Endothelial cell (in vitro differentiated cells): ENCODE data around the gene SLC4A8. TPM values are rescaled to one million over a fixed set of nuclear protein-coding genes. Genes with fewer than 3 reads are reported as not detected.
"Not testable (repeated sequence)": the region's sequence is repeated elsewhere in the genome, so short reads cannot be mapped to it uniquely, and the experiment has no call there.

Experiments used
- DNase-seq: peaks from one replicate; pipeline ENCODE4 v3.0.0; 2021; ENCODE audit warnings: low spot score
- H3K27ac Mint-ChIP-seq: one replicate; pipeline ENCODE4 v1.8.0; 2021; ENCODE audit warnings: mixed read lengths, inconsistent platforms; ENCODE audit not compliant: unreplicated experiment
- H3K27me3 Mint-ChIP-seq: one replicate; pipeline ENCODE4 v1.8.0; 2021; ENCODE audit warnings: mild to moderate bottlenecking, moderate library complexity, mixed read lengths, inconsistent platforms; ENCODE audit not compliant: unreplicated experiment
- H3K36me3 Mint-ChIP-seq: one replicate; pipeline ENCODE4 v1.8.0; 2021; ENCODE audit warnings: mild to moderate bottlenecking, low read depth, mixed read lengths, inconsistent platforms; ENCODE audit not compliant: unreplicated experiment
- H3K4me1 Mint-ChIP-seq: one replicate; pipeline ENCODE4 v1.8.0; 2021; ENCODE audit warnings: mild to moderate bottlenecking, mixed read lengths, inconsistent platforms; ENCODE audit not compliant: unreplicated experiment
- H3K4me3 Mint-ChIP-seq: one replicate; pipeline ENCODE4 v1.8.0; 2021; ENCODE audit warnings: mild to moderate bottlenecking, mixed read lengths, inconsistent platforms; ENCODE audit not compliant: unreplicated experiment
- H3K9me3 Mint-ChIP-seq: one replicate; pipeline ENCODE4 v1.8.0; 2021; ENCODE audit warnings: mixed read lengths, inconsistent platforms; ENCODE audit not compliant: unreplicated experiment
- CTCF ChIP-seq: fragments of 200-600 bp; sonication (generic); IDR thresholded peaks from one replicate; pipeline ENCODE4 v1.5.0; 2021; ENCODE audit warnings: antibody characterized with exemption; ENCODE audit not compliant: unreplicated experiment
- total RNA-seq: library from RNA; stranded (reverse); fragmentation: NEBNext Ultra II Directional; extraction: Animal tissue kit (Norgen Biotek cat#: 25700); gene quantifications from one replicate; pipeline ENCODE4 v1.2.1, GENCODE V29; 2021; ENCODE audit not compliant: unreplicated experiment

Gene SLC4A8
- total RNA-seq, 1 donor from 2014 or later: 16.7 TPM

- H3K27ac Mint-ChIP-seq: no peak overlapping the region
- no peak for DNase-seq
Observed at GRCh38 chr12:51505360-51506105, 80.9 kb downstream of the SLC4A8 start.

GRCh38 chr12:51507178-51507577 lies 82.5 kb downstream of the SLC4A8 start:
- no peaks in the 10 kb centered on the region for H3K9me3 Mint-ChIP-seq
- TF ChIP-seq CTCF: no peak
- no peak overlapping the region for H3K27ac Mint-ChIP-seq
- H3K4me3 Mint-ChIP-seq: no peak overlapping the region
- DNase-seq: no peak
- peaks cover 7% of the 10 kb centered on the region for H3K4me1 Mint-ChIP-seq
- no peaks in the 10 kb centered on the region for H3K27me3 Mint-ChIP-seq
- no peaks in the 10 kb centered on the region for H3K36me3 Mint-ChIP-seq

More at GRCh38 chr12:51505360-51506105, 80.9 kb downstream of the SLC4A8 start:
- no peaks in the 10 kb centered on the region for H3K27me3 Mint-ChIP-seq
- no peaks in the 10 kb centered on the region for H3K36me3 Mint-ChIP-seq
- no peak for TF ChIP-seq CTCF
- no peak overlapping the region for H3K4me3 Mint-ChIP-seq
- H3K4me1 Mint-ChIP-seq: peaks cover 7% of the 10 kb centered on the region
- no peaks in the 10 kb centered on the region for H3K9me3 Mint-ChIP-seq

GRCh38 chr12:51508285-51508684 lies 83.7 kb downstream of the SLC4A8 start:
- Mint-ChIP-seq H3K27me3 (no peaks in the 10 kb centered on the region), H3K27ac (no peak overlapping the region), H3K4me3 (no peak overlapping the region), H3K9me3 (no peaks in the 10 kb centered on the region), H3K36me3 (peaks cover 4% of the 10 kb centered on the region), H3K4me1 (peaks cover 7% of the 10 kb centered on the region)
- no peak for DNase-seq
- TF ChIP-seq CTCF: no peak

- H3K9me3 Mint-ChIP-seq: no peaks in the 10 kb centered on the region
- no peak overlapping the region for H3K27ac Mint-ChIP-seq
- H3K4me3 Mint-ChIP-seq: no peak overlapping the region
- no peak for TF ChIP-seq CTCF
- H3K36me3 Mint-ChIP-seq: peaks cover 4% of the 10 kb centered on the region
- no peak for DNase-seq
- H3K4me1 Mint-ChIP-seq: no peaks in the 10 kb centered on the region
- no peaks in the 10 kb centered on the region for H3K27me3 Mint-ChIP-seq
Observed at GRCh38 chr12:51511546-51512260, 87.1 kb downstream of the SLC4A8 start.

- no peak for TF ChIP-seq CTCF
- H3K4me1 Mint-ChIP-seq: no peaks in the 10 kb centered on the region
- no peak overlapping the region for H3K27ac Mint-ChIP-seq
- no peak for DNase-seq
- H3K36me3 Mint-ChIP-seq: peaks cover 4% of the 10 kb centered on the region
- H3K27me3 Mint-ChIP-seq: no peaks in the 10 kb centered on the region
- no peaks in the 10 kb centered on the region for H3K9me3 Mint-ChIP-seq
- no peak overlapping the region for H3K4me3 Mint-ChIP-seq
Observed at GRCh38 chr12:51512438-51512837, 87.8 kb downstream of the SLC4A8 start.

GRCh38 chr12:51515037-51515436 lies 90.4 kb downstream of the SLC4A8 start:
- DNase-seq, H3K4me1 Mint-ChIP-seq, H3K9me3 Mint-ChIP-seq, H3K4me3 Mint-ChIP-seq, H3K36me3 Mint-ChIP-seq, H3K27me3 Mint-ChIP-seq, H3K27ac Mint-ChIP-seq: not testable (repeated sequence)
